ENCODE measurements around the gene MBOAT2.

The MBOAT2 gene

DNA sequence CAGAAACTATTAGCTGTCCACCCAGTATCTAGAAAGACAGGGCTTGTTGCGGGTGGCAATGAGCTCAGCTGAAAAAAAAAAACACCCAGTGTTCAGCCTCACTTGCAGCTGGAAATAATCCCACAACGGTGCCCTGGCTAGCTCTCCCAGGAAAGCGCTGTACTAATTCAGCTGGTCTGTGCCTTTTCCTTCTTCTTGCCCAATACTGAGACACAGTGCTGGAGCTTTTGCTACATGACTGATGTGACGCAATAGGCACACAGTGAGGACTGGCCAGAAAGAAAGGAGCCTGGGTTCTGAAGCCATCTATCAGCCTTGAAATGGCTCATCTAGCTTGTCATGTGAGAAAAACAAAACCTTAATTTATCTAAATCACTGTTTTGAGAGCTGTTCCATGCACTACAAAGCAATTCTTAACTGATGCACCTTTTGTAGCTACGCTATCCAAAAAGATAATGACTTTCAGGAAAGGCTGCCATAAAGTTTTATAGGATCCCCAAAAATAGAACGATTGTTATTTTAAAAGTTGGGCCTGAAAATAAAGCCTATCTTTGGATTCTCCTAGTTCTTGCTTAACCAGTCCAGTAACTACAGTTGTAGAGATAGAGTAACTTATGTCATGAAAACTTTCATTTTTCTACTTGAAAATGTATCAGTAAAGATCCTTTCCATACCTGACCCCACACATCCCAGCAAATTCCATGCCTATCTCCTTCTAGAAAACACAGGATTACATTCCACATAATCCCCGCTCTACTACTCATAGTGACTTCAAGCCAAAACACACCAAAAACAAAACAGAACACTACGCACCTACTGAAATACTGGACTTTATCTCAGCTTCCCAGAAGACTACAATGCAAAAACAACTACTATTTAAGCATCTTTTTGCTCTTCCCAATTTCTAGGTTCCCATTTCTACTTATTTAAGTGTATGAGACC, 181.9 kb downstream of the MBOAT2 start:
- DNase-seq (ENCODE audit: low read depth in 2 of 2) = no peak

DNA sequence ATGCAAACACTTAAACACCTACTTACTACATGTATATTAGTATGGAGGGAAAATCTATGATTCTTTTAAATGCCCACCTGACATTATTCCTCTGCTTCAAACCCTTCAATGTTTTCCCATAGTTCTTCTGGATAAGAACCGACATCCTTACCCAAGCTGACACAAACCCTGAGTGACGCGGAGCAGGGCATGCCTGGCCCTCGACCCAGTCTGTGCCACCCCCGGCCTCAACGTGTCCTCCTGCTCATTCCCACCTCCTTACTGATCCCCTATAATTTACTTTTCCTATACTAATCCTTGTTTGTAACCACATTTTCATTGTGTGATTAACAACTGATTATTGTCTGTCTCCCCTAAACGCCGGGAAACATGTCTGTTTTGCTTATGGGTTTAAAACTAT, 183.5 kb downstream of the MBOAT2 start:
- DNase-seq (ENCODE audit: low read depth in 2 of 2) = no peak

DNA sequence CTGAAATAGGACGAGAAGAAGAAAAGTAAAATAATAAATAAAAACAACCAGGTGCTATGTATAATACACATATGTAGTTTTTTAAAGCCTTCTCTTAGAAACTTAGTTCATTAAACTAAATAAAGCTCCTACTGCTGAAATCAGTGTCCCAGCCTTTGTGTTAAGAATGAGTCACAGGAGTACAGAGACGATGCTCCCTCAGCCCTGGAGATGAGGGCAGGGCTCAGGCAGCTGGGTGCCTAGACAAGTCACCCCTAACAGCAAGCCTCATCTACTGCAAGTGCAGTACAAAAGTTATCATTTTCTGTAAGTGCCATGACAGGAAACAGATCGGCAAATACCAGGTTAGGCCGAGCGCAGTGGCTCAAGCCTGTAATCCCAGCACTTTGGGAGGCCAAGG, 184.3 kb downstream of the MBOAT2 start:
- DNase-seq (ENCODE audit: low read depth in 2 of 2) = no peak

DNA sequence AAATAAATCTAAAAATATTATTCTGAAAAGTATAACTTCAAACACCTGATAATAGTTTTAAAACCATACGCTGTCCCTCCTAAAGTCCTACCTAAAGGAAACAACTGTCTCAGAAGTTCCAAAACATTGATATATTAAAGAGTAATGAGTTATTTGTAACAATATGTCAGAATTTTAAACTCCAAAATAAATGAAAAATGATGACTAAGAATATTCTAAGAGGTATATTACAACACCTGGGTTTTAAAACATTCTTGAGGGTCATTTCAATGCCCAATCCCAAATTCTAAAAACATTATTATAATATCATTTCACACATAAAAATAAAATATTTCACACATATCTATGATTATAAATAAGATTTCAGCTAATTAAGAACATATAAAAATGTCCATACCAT, 186.3 kb downstream of the MBOAT2 start:
- no peak for DNase-seq (ENCODE audit: low read depth in 2 of 2)

DNA sequence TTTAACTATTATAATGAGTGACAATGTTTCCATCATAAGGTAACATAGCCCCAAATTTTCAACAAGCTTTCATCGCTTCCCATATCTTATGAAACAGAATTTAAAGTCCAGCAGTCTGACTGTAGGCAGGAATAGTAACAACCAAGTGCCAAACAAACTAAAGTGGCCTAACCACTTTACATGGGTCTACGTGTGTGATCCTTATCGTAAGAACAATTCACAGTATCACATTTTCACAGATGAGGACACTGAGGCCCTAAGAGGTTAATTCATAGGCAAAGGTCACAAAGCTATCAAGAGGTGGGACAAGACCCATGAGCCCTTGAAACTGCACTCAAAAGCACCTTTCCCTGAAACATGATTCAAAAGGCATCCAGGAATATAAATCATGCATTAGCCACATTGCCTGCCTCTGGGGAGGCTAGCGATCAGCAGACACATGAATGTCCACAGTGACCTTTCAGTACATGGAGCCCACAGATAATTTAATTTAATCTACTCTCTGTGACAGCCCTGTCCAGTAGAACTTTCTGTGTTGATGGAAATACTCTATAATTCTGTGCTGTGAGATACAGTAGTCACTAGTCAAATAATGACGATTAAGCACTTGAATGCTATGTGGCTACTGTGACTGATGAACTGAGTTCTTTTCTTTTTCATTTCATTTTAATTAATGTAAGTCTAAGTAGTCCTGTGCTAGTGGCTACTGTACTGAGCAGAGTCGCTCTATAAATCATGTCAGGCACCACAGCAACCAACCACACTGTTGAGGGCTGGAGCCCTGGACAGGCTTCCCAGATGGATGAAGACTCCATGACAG, 196.4 kb downstream of the MBOAT2 start:
- no peak for DNase-seq (ENCODE audit: low read depth in 2 of 2)

DNA sequence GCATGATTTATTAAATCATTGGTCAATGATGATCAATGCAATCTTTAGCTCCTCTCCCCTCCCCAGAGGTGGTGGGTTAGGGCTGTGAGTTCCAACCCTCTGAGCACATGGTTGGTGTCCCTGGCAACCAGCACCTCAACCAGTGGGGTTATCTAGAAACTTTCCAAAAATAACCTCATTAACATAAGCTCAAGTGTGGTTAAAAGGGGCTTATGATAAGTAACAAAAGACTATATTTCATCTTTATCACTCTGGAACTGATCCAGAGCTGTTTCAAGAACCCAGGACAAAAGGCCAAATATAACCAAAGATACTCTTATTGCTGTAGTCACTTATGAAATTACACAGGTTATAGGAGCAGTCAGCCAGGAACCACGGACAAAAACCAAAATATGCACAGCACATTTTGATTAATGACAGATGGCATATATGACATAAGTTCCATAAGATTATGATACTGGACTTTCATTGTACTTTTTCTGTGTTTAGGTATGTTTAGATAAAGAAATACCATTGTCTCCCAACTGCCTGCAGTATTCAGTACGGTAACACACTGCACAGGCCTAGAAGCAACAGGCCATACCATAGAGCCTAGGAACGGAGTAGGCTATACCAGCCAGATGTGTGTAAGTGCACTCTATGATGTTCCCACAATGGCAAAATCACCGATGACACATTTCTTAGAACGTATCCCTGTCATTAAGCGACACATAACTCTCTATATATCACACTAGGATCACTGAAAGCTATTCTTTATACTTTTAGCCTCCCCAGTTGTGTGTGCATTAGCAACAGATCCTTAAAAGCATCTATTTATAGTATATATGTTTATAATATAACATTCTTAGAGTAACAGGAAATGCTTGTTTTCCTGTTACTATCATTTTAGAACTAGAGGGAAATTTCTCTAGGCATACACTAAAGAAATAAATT, 197.9 kb downstream of the MBOAT2 start:
- no peak for DNase-seq (ENCODE audit: low read depth in 2 of 2)

DNA sequence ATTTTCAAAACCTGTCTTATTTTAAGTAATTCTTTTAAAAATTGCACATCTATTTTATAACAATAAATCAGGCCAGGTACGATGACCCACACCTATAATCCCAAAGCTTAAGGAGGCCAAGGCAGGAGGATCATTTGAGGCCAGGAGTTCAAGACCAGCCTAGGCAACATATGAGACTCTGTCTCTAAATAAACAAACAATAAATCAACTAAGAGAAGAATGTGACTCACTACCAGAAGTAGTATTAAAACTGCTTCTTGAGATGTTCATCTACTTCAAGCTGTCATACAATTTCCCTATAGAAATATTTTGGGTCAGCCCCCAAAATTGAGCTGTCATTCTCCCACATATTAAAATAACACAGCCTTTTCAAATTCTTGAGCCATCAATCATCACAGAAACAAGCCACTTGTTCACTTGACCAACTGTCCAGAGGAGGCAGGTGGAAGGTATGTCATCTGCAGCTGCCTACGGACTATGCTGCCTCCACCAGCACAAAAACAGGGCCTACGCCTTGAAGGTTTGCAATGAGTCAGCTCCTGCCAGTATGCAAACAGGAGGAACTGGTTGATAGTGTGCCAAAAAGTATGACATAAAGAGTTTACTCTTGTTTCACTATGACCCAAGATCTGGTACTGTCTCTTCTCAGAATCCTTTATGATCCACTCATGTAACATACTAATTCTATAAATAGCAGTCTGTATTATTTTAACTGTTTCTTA, 199.7 kb downstream of the MBOAT2 start:
- no peak for DNase-seq (ENCODE audit: low read depth in 2 of 2)

DNA sequence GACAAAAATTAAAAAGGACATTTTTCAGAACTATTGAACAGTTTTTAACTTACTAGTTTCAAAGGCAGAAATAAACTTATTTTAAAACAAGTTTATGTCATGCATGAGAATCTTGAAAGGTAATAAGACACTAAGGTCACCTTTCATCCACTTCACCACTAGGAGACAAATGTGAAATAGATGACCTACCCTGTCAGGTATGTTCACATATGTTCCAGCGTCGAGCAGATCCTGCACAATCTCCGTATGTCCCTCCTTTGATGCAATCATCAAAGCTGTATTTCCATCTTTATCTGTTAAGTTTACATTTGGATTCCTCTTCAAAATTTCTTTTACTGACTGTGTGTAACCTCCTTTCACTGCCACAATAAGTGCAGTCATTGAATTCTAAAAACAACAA, 200.7 kb downstream of the MBOAT2 start:
- DNase-seq (ENCODE audit: low read depth in 2 of 2) = no peak
